Left lung (tissue), 10 donors: ENCODE results near the gene DYNLRB1. TPM values are rescaled to one million over a fixed set of nuclear protein-coding genes. Genes with fewer than 3 reads are reported as not detected.
A peak's percentile ranks its signal among the peaks of the same experiment; 100 is the strongest.

Source experiments
- ATAC-seq: fragments of 200-7000 bp; cut with Tn5 transposase; one replicate; pipeline ENCODE4 v1.9.1; 2020; ENCODE audit warnings: moderate library complexity
- DNase-seq, 4 donors: peaks; one replicate each; pipeline ENCODE4 v3.0.0-alpha.2; 2013 to 2020
- H3K27ac ChIP-seq, 2 donors: fragments of 200-600 bp; sonication (generic) in 1 of 2; one replicate each; pipeline versions ENCODE4 v1.5.0 to v1.8.0; 2020 to 2021
- H3K27me3 ChIP-seq, 2 donors: fragments of 200-600 bp; sonication (generic) in 1 of 2; one replicate each; pipeline versions ENCODE4 v1.5.0 to v1.8.0; 2020 to 2021
- H3K36me3 ChIP-seq, 2 donors: fragments of 200-600 bp; sonication (generic) in 1 of 2; one replicate each; pipeline versions ENCODE4 v1.5.0 to v1.8.0; 2020 to 2021
- H3K4me1 ChIP-seq, 2 donors: fragments of 200-600 bp; one replicate each; pipeline ENCODE4 v1.8.0; 2021
- H3K4me3 ChIP-seq, 2 donors: fragments of 200-600 bp; sonication (generic) in 1 of 2; one replicate each; pipeline versions ENCODE4 v1.5.0 to v1.8.0; 2020 to 2021; ENCODE audit warnings: mild to moderate bottlenecking in 1 of 2
- H3K9me3 ChIP-seq, 2 donors: fragments of 200-600 bp; sonication (generic) in 1 of 2; one replicate each; pipeline versions ENCODE4 v1.5.0 to v1.8.0; 2020 to 2021
- intact Hi-C, 2 donors: fragments of 100-400 bp; cut with DNase I; formaldehyde crosslinking; loops; one replicate each; pipeline versions ENCODE4 v1.11.2 to v1.14.2; 2022
- polyA plus RNA-seq, 6 donors: library from polyadenylated mRNA; unstranded; fragments of 120-200 nt; gene quantifications; one replicate each; pipeline ENCODE4 v1.2.1, GENCODE V29; 2013; ENCODE audit not compliant: insufficient read length in 6 of 6
- total RNA-seq, 2 donors: library from RNA; stranded (reverse); fragmentation: NEBNext Ultra II Directional; extraction: Animal tissue kit (Norgen Biotek cat#: 25700); gene quantifications; one replicate each; pipeline ENCODE4 v1.2.1, GENCODE V29; 2021
- TF ChIP-seq, protein P1 (sequence below), 2 donors: fragments of 200-600 bp; sonication (generic) in 1 of 2; IDR thresholded peaks; one replicate each; pipeline versions ENCODE4 v1.5.0 to v1.8.0; 2021; ENCODE audit warnings: antibody characterized with exemption in 2 of 2
- donor health status: DM: no; HTN: yes; CAD: no.
- donor health status: DM: no; HTN: no; CAD: no.

Gene DYNLRB1
- total and polyA plus RNA-seq, 8 donors = 110 to 159 (median 141) TPM

- Histone ChIP-seq H3K27me3 (no peaks in the 10 kb centered on the region), H3K9me3 (no peaks in the 10 kb centered on the region), H3K4me3 (no peak overlapping the region), H3K27ac (no peak overlapping the region), H3K4me1 (peaks cover 0 to 4% of the 10 kb centered on the region in 2 donors), H3K36me3 (peaks cover 0 to 97% of the 10 kb centered on the region in 2 donors)
- no peak for DNase-seq
- ATAC-seq = no peak
- TF ChIP-seq, protein P1, sequence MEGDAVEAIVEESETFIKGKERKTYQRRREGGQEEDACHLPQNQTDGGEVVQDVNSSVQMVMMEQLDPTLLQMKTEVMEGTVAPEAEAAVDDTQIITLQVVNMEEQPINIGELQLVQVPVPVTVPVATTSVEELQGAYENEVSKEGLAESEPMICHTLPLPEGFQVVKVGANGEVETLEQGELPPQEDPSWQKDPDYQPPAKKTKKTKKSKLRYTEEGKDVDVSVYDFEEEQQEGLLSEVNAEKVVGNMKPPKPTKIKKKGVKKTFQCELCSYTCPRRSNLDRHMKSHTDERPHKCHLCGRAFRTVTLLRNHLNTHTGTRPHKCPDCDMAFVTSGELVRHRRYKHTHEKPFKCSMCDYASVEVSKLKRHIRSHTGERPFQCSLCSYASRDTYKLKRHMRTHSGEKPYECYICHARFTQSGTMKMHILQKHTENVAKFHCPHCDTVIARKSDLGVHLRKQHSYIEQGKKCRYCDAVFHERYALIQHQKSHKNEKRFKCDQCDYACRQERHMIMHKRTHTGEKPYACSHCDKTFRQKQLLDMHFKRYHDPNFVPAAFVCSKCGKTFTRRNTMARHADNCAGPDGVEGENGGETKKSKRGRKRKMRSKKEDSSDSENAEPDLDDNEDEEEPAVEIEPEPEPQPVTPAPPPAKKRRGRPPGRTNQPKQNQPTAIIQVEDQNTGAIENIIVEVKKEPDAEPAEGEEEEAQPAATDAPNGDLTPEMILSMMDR (IDR thresholded peaks at IDR 0.05) = no peak
- intact Hi-C loops = loop anchor here in 1 of 2 donors (10.0 kb wide), 1 partner anchor 167 kb away; the partner anchor contains the start of gene TP53INP2
Observed at GRCh38 chr20:34537651-34538050, 21.4 kb downstream of the DYNLRB1 start.

GRCh38 chr20:34538671-34539123 is 22.5 kb downstream of the DYNLRB1 start:
- peaks cover 0 to 4% of the 10 kb centered on the region in 2 donors for H3K4me1 ChIP-seq
- intact Hi-C loops = loop anchor here in 1 of 2 donors (10.0 kb wide), 1 partner anchor 166 kb away; the partner anchor contains the start of gene TP53INP2
- no peaks in the 10 kb centered on the region for H3K9me3 ChIP-seq
- ATAC-seq (peak; percentile 89), DNase-seq (no peak)
- TF ChIP-seq, protein P1 (IDR thresholded peaks at IDR 0.05) = peak; percentile 77 to 79
- no peaks in the 10 kb centered on the region for H3K27me3 ChIP-seq
- no peak overlapping the region for H3K4me3 ChIP-seq
- H3K36me3 ChIP-seq = peaks cover 0 to 86% of the 10 kb centered on the region in 2 donors
- no peak overlapping the region for H3K27ac ChIP-seq

DNA sequence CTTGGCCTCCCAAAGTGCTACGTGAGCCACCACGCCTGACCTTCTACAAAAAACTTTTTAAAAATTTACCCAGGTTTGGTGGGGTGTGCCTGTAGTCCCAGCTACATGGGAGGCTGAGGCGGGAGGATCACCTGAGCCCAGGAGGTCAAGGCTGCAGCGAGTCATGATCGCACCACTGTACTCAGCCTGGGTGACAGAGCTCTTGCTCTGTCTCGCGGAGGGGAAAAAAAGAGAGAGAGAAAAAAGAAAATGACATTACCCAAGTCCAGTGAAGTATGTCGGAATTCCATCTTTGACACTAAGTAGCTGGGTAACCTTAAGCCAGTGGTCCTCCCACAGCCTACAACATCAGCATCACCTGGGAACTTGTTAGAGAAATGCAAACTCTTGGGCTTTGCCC is 23.5 kb downstream of the DYNLRB1 start:
- TF ChIP-seq, protein P1 (IDR thresholded peaks at IDR 0.05) = no peak
- H3K9me3 ChIP-seq = no peaks in the 10 kb centered on the region
- intact Hi-C loops = loop anchor here in 1 of 2 donors (10.0 kb wide), 1 partner anchor 165 kb away; the partner anchor contains the start of gene TP53INP2
- peaks cover 0 to 76% of the 10 kb centered on the region in 2 donors for H3K36me3 ChIP-seq
- no peak for DNase-seq
- H3K4me3 ChIP-seq = no peak overlapping the region
- peaks cover 0 to 12% of the 10 kb centered on the region in 2 donors for H3K4me1 ChIP-seq
- H3K27me3 ChIP-seq = no peaks in the 10 kb centered on the region
- ATAC-seq = no peak
- no peak overlapping the region for H3K27ac ChIP-seq

DNA sequence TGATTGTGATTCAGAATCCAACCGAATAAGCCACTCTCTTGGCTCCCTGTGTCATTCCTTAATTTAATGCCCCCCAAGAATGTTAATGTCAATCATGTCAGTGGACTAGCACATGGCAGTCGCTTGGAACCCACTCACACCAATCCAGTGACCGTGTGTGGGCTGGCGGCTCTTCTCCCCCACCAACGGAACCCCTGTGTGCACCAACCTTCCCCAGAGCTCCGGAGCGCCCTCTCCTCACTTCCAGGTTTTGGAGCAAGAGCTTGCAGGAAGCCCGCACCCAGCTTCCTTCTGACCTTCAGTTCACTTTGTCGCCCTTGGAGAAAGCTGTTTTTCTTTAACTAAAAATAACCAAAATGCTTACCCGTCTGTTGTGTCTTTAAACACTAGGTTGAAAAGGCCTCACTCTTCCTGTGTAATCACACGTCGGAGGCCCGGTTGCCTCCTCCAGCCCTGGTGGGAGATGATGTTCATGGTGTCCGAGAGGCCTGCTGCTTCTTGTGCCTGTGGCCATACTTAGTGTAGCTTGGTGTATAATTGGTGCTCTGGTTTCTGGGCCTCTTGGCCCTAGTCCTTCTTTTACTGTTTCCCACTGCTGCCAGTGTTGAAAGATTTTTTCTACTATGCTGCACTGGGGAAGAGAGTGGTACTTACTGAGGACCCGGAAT is 24.5 kb downstream of the DYNLRB1 start:
- ATAC-seq (no peak), DNase-seq (no peak)
- TF ChIP-seq, protein P1 (IDR thresholded peaks at IDR 0.05) = no peak
- peaks cover 0 to 12% of the 10 kb centered on the region in 2 donors for H3K4me1 ChIP-seq
- peaks cover 0 to 66% of the 10 kb centered on the region in 2 donors for H3K36me3 ChIP-seq
- H3K27me3 ChIP-seq = no peaks in the 10 kb centered on the region
- H3K4me3 ChIP-seq = no peak overlapping the region
- no peaks in the 10 kb centered on the region for H3K9me3 ChIP-seq
- peak overlapping the region in 1 of 2 donors; percentile 8 for H3K27ac ChIP-seq
- intact Hi-C loops = no loop called here

- Histone ChIP-seq H3K4me1 (peaks cover 0 to 12% of the 10 kb centered on the region in 2 donors), H3K4me3 (no peak overlapping the region), H3K27ac (peak overlapping the region in 1 of 2 donors; percentile 8), H3K36me3 (peaks cover 0 to 59% of the 10 kb centered on the region in 2 donors), H3K27me3 (no peaks in the 10 kb centered on the region), H3K9me3 (no peaks in the 10 kb centered on the region)
- TF ChIP-seq, protein P1 (IDR thresholded peaks at IDR 0.05) = no peak
- ATAC-seq (no peak), DNase-seq (no peak)
- intact Hi-C loops = no loop called here
Observed at GRCh38 chr20:34541264-34541901, 25.2 kb downstream of the DYNLRB1 start.
